ENCODE results near the gene PTK7.

The PTK7 gene

DNA sequence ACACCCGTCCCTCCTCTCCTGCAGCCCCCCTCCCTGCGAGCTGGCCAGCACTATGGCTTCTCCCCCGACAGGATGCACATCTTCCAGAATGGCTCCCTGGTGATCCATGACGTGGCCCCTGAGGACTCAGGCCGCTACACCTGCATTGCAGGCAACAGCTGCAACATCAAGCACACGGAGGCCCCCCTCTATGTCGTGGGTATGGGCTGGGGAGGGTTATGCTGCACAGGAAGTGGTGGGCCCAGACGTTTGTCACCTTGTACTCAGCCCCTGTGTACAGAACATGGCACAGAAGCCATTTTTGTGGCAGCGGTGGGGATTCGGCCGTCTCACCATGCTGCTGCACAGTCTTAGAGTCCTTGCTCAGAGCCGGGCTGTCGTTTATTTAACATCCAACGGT is 66.0 kb downstream of the PTK7 start:
- Histone ChIP-seq H3K27me3 (replicated peaks in 2 of 5; ENCODE audit: control insufficient read depth in 4 of 5, insufficient read depth in 5 of 5, low read length in 4 of 5) (no peaks in the 10 kb centered on the region), H3K9me3 (ENCODE audit: control extremely low read depth in 1 of 5, control insufficient read depth in 4 of 5, insufficient read depth in 2 of 5, low read depth in 1 of 5, low read length in 4 of 5) (no peaks in the 10 kb centered on the region), H3K4me3 (ENCODE audit: control insufficient read depth in 1 of 7, extremely low read depth in 1 of 7, insufficient read depth in 4 of 7, low read depth in 2 of 7, low read length in 6 of 7) (no peak overlapping the region), H3K4me1 (ENCODE audit: control extremely low read depth in 1 of 4, control insufficient read depth in 4 of 4, insufficient read depth in 4 of 4, low read length in 3 of 4) (peaks cover 0 to 10% (median 5%) of the 10 kb centered on the region in 4 experiments), H3K27ac (ENCODE audit: insufficient read depth in 1 of 2, low read depth in 1 of 2, low read length in 2 of 2, poor library complexity in 1 of 2, severe bottlenecking in 2 of 2) (no peak overlapping the region), H3K36me3 (ENCODE audit: control insufficient read depth in 4 of 4, insufficient read depth in 4 of 4, low read length in 3 of 4) (peaks cover 0 to 42% (median 14%) of the 10 kb centered on the region in 4 experiments)
- WGBS (ENCODE audit: insufficient coverage) = 73% methylated on average over 11 of the region's 14 CpGs
- POLR2A ChIA-PET = no interaction called here
- CTCF ChIA-PET = interaction anchor here (0.6 to 4.8 kb wide), 15 partner anchors 8 to 376 kb away, joined by 3 to 41 read pairs (median 3); partner anchors contain the start of genes CUL7 and PTK7
- DNase-seq = peak in 1 of 3 donors; percentile 13

DNA sequence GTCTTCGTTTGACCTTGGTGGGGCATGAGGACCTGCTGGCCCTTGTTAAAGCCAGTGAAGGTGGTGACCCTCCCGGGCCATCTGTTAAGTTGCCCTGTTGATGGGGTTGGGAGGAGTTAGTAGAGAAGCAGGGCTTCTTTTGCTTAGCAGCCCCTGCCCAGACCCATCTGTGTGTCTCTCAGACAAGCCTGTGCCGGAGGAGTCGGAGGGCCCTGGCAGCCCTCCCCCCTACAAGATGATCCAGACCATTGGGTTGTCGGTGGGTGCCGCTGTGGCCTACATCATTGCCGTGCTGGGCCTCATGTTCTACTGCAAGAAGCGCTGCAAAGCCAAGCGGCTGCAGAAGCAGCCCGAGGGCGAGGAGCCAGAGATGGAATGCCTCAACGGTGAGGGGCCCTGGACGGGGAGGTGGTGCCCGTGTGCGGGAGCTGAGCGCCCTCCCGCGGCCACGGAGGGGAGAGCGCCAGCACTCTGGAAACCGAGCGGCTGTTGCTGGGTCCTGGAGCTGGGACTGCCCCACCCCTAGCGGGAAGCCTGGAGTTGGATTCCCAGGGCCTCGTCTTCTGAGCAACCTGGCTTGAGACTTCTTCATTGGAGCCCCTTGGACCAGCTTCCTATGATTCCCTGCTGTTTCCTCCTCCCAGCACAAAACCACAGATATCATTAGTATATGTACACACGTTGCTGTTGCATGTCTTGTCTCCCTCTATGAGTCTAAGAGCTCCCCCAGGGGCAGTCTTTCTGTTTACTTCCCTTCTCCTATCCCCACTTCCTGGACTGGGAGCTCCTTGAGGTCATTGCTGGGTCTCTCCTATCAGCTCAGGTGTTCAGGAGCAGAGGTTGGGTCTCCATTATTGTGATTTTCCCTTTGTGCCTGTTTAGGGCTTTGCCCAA is 67.4 kb downstream of the PTK7 start:
- Histone ChIP-seq H3K27ac (ENCODE audit: insufficient read depth in 1 of 2, low read depth in 1 of 2, low read length in 2 of 2, poor library complexity in 1 of 2, severe bottlenecking in 2 of 2) (no peak overlapping the region), H3K9me3 (ENCODE audit: control extremely low read depth in 1 of 5, control insufficient read depth in 4 of 5, insufficient read depth in 2 of 5, low read depth in 1 of 5, low read length in 4 of 5) (no peaks in the 10 kb centered on the region), H3K4me3 (ENCODE audit: control insufficient read depth in 1 of 7, extremely low read depth in 1 of 7, insufficient read depth in 4 of 7, low read depth in 2 of 7, low read length in 6 of 7) (no peak overlapping the region), H3K36me3 (ENCODE audit: control insufficient read depth in 4 of 4, insufficient read depth in 4 of 4, low read length in 3 of 4) (peaks cover 0 to 47% (median 16%) of the 10 kb centered on the region in 4 experiments), H3K4me1 (ENCODE audit: control extremely low read depth in 1 of 4, control insufficient read depth in 4 of 4, insufficient read depth in 4 of 4, low read length in 3 of 4) (peaks cover 0 to 10% (median 5%) of the 10 kb centered on the region in 4 experiments), H3K27me3 (replicated peaks in 2 of 5; ENCODE audit: control insufficient read depth in 4 of 5, insufficient read depth in 5 of 5, low read length in 4 of 5) (no peaks in the 10 kb centered on the region)
- WGBS (ENCODE audit: insufficient coverage) = 18% methylated on average over 25 of the region's 25 CpGs
- DNase-seq = peak; percentile 64 to 84 (median 79)
- ChIA-PET POLR2A (no interaction called here), CTCF (interaction anchor here (0.7 to 4.8 kb wide), 38 partner anchors 9 to 242 kb away, joined by 3 to 41 read pairs (median 4); partner anchors contain the start of genes CNPY3 and RRP36)

DNA sequence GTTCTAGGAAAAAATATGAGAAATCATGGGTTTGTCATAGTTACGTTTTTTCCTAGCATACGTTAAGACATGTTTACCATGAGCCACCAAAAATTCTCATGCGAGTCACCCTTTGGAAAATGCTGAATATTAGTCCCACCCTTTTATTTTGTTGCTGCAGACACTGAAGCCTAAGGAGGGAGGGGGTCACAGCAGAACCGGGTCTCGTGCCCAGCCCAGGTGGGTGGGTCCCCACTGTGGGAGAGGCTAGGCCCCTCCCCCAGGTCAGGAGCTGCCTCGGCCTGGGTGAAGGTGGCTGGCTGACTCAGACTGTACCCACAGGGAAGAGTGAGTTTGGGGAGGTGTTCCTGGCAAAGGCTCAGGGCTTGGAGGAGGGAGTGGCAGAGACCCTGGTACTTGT is 68.8 kb downstream of the PTK7 start:
- POLR2A ChIA-PET = no interaction called here

DNA sequence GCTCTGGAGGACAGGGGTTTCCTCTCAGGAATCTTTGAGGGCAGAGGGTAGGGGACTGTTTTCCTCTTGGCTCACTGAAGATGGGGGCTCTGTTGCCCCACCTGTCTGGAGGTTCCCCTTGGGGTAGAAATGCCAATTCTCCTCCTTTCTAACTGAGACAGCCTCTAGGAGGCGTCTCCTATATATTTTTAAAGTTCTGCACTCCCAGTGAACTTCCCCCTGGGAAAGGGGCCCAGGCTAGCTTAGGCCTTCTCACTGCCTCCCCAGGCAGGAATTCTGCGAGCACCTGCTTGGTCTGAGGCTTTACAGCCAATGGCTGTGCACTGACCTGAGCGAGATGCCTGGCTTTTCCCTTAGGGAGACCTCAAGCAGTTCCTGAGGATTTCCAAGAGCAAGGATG is 70.1 kb downstream of the PTK7 start:
- POLR2A ChIA-PET = no interaction called here
- CTCF ChIA-PET = interaction anchor here (0.6 to 4.8 kb wide), 7 partner anchors 12 to 248 kb away, joined by 3 to 41 read pairs (median 3); no protein-coding TSS in a partner anchor

More for the DNA sequence above, 68.8 kb downstream of the PTK7 start:
- CTCF ChIA-PET = interaction anchor here (1.2 to 4.8 kb wide), 6 partner anchors 14 to 240 kb away, joined by 3 to 41 read pairs (median 4); partner anchors contain the start of gene RRP36
- Histone ChIP-seq H3K4me3 (ENCODE audit: control insufficient read depth in 1 of 7, extremely low read depth in 1 of 7, insufficient read depth in 4 of 7, low read depth in 2 of 7, low read length in 6 of 7) (no peak overlapping the region), H3K27ac (ENCODE audit: insufficient read depth in 1 of 2, low read depth in 1 of 2, low read length in 2 of 2, poor library complexity in 1 of 2, severe bottlenecking in 2 of 2) (no peak overlapping the region), H3K36me3 (ENCODE audit: control insufficient read depth in 4 of 4, insufficient read depth in 4 of 4, low read length in 3 of 4) (peaks cover under 1 to 39% (median 17%) of the 10 kb centered on the region in 4 experiments), H3K4me1 (ENCODE audit: control extremely low read depth in 1 of 4, control insufficient read depth in 4 of 4, insufficient read depth in 4 of 4, low read length in 3 of 4) (peaks cover 0 to 10% (median 5%) of the 10 kb centered on the region in 4 experiments), H3K9me3 (ENCODE audit: control extremely low read depth in 1 of 5, control insufficient read depth in 4 of 5, insufficient read depth in 2 of 5, low read depth in 1 of 5, low read length in 4 of 5) (no peaks in the 10 kb centered on the region), H3K27me3 (replicated peaks in 2 of 5; ENCODE audit: control insufficient read depth in 4 of 5, insufficient read depth in 5 of 5, low read length in 4 of 5) (no peaks in the 10 kb centered on the region)
- 100% methylated on average over 2 of the region's 6 CpGs for WGBS (ENCODE audit: insufficient coverage)
- no peak for DNase-seq

DNA sequence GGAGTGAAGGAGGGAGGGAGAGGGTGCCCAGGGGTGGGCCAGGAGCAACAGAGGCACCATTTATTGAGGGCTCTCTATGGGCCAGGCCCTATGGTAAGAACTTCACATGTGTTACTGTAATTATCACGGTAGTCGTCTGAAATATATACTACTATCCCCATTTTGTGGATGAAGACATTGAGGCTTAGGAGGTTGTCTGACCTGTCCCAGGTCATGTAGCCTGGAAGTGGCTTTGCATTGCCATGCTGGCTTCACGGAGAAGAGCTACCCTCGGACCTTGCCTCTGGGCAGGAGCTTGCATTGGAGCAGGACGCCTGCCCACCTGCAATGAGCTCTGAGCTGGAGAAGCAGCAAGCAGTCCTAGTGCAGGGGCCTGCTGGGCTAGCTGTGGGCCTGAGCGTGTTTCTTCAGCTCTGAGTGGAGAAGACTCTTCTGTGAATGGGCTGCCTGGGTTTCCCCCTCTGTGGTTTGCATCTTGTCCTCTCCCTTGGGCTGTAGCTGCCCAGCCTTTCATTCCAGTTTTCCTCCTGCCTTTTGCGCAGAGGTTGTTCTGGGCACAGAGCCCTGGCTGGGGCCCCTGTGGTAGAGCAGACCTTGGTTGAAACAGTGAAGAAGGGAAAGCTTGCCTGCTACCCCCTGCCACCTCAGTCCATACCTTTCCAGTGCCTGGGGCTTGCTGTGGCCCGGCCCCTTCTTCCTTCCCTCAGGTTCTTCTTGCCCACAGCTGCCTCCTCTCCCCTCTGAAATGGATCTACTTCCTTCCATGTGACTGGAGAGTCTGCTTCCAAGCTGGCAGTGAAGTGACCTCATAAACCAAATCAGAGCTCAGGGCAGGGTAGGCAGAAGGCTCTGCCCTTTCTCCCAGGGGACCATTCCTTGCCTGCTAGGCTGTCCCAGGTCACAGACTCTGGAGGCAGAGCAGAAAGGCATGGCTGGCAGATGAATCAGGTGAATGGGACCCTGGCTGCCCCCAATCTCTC is 70.9 kb downstream of the PTK7 start:
- Histone ChIP-seq H3K9me3 (ENCODE audit: control extremely low read depth in 1 of 5, control insufficient read depth in 4 of 5, insufficient read depth in 2 of 5, low read depth in 1 of 5, low read length in 4 of 5) (no peaks in the 10 kb centered on the region), H3K36me3 (ENCODE audit: control insufficient read depth in 4 of 4, insufficient read depth in 4 of 4, low read length in 3 of 4) (peaks cover 3 to 35% (median 17%) of the 10 kb centered on the region in 4 experiments), H3K4me1 (ENCODE audit: control extremely low read depth in 1 of 4, control insufficient read depth in 4 of 4, insufficient read depth in 4 of 4, low read length in 3 of 4) (peaks cover 0 to 10% (median 5%) of the 10 kb centered on the region in 4 experiments), H3K27me3 (replicated peaks in 2 of 5; ENCODE audit: control insufficient read depth in 4 of 5, insufficient read depth in 5 of 5, low read length in 4 of 5) (no peaks in the 10 kb centered on the region), H3K27ac (ENCODE audit: insufficient read depth in 1 of 2, low read depth in 1 of 2, low read length in 2 of 2, poor library complexity in 1 of 2, severe bottlenecking in 2 of 2) (no peak overlapping the region), H3K4me3 (ENCODE audit: control insufficient read depth in 1 of 7, extremely low read depth in 1 of 7, insufficient read depth in 4 of 7, low read depth in 2 of 7, low read length in 6 of 7) (no peak overlapping the region)
- ChIA-PET CTCF (interaction anchor here (0.6 to 4.8 kb wide), 10 partner anchors 22 to 248 kb away, joined by 3 to 41 read pairs (median 3); no protein-coding TSS in a partner anchor), POLR2A (no interaction called here)
- WGBS (ENCODE audit: insufficient coverage) = 98% methylated on average over 8 of the region's 8 CpGs
- no peak for DNase-seq

More for the DNA sequence above, 70.1 kb downstream of the PTK7 start:
- Histone ChIP-seq H3K9me3 (ENCODE audit: control extremely low read depth in 1 of 5, control insufficient read depth in 4 of 5, insufficient read depth in 2 of 5, low read depth in 1 of 5, low read length in 4 of 5) (no peaks in the 10 kb centered on the region), H3K4me3 (ENCODE audit: control insufficient read depth in 1 of 7, extremely low read depth in 1 of 7, insufficient read depth in 4 of 7, low read depth in 2 of 7, low read length in 6 of 7) (no peak overlapping the region), H3K27ac (ENCODE audit: insufficient read depth in 1 of 2, low read depth in 1 of 2, low read length in 2 of 2, poor library complexity in 1 of 2, severe bottlenecking in 2 of 2) (no peak overlapping the region), H3K36me3 (ENCODE audit: control insufficient read depth in 4 of 4, insufficient read depth in 4 of 4, low read length in 3 of 4) (peaks cover 3 to 40% (median 18%) of the 10 kb centered on the region in 4 experiments), H3K4me1 (ENCODE audit: control extremely low read depth in 1 of 4, control insufficient read depth in 4 of 4, insufficient read depth in 4 of 4, low read length in 3 of 4) (peaks cover 0 to 10% (median 5%) of the 10 kb centered on the region in 4 experiments), H3K27me3 (replicated peaks in 2 of 5; ENCODE audit: control insufficient read depth in 4 of 5, insufficient read depth in 5 of 5, low read length in 4 of 5) (no peaks in the 10 kb centered on the region)
- DNase-seq = no peak
- 100% methylated on average over 2 of the region's 3 CpGs for WGBS (ENCODE audit: insufficient coverage)

DNA sequence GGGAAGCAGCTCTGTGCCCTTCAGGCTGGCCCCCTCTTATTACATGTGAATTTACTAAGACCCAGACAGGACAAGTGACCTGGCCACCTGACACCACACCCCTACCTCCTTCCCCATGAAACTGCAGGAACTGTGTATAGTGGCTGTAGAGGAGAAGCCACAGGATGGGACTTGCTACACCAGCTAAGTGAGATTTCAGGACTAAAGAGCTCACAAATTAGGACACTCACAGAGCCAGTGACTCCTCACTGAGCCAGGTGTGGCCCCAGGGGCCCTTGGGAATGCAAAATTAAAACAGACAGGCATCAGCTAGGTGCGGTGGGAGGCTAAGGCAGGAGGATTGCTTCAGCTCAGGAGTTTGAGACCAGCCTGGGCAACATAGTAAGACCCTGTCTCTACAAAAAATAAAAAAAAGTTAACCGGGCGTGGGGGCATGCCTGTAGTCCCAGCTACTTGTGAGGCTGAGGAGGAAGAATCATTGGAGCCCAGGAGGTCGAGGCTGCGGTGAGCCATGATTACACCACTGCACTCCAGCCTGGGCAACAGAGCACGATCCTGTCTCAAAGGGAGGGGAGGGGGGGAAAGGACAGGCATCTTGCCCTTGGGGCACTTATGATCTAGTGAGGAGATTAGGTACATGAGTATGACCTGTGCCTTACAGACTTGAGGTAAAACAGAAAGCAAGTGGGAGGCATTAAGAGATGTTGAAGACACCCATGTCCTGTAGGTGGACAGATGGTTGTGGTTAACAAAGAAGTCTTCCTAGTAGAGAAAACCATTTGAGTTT is 71.8 kb downstream of the PTK7 start:
- Histone ChIP-seq H3K9me3 (ENCODE audit: control extremely low read depth in 1 of 5, control insufficient read depth in 4 of 5, insufficient read depth in 2 of 5, low read depth in 1 of 5, low read length in 4 of 5) (no peaks in the 10 kb centered on the region), H3K4me3 (ENCODE audit: control insufficient read depth in 1 of 7, extremely low read depth in 1 of 7, insufficient read depth in 4 of 7, low read depth in 2 of 7, low read length in 6 of 7) (no peak overlapping the region), H3K4me1 (ENCODE audit: control extremely low read depth in 1 of 4, control insufficient read depth in 4 of 4, insufficient read depth in 4 of 4, low read length in 3 of 4) (peaks cover 0 to 10% (median 5%) of the 10 kb centered on the region in 4 experiments), H3K27ac (ENCODE audit: insufficient read depth in 1 of 2, low read depth in 1 of 2, low read length in 2 of 2, poor library complexity in 1 of 2, severe bottlenecking in 2 of 2) (no peak overlapping the region), H3K27me3 (replicated peaks in 2 of 5; ENCODE audit: control insufficient read depth in 4 of 5, insufficient read depth in 5 of 5, low read length in 4 of 5) (no peaks in the 10 kb centered on the region), H3K36me3 (ENCODE audit: control insufficient read depth in 4 of 4, insufficient read depth in 4 of 4, low read length in 3 of 4) (peaks cover 3 to 34% (median 16%) of the 10 kb centered on the region in 4 experiments)
- WGBS (ENCODE audit: insufficient coverage) = 97% methylated on average over 5 of the region's 6 CpGs
- CTCF ChIA-PET = interaction anchor here (0.8 to 1.6 kb wide), 7 partner anchors 21 to 249 kb away, joined by 3 to 5 read pairs (median 3); no protein-coding TSS in a partner anchor
- POLR2A ChIA-PET = no interaction called here
- no peak for DNase-seq

Measured in common myeloid progenitor, CD34-positive (primary cell).